ENCODE results near the gene RAX2. TPM values are rescaled to one million over a fixed set of nuclear protein-coding genes. Genes with fewer than 3 reads are reported as not detected.

Gene RAX2
- total and polyA plus RNA-seq, 2 of the 13 experiments (the other 11 are each of a cell fraction or from before 2014, with no cell fraction given), result not detected

- TF ChIP-seq ZNF512 (CRISPR knock-in tag; IDR thresholded peaks at IDR 0.05) (no peak), ZBTB34 (CRISPR knock-in tag; IDR thresholded peaks at IDR 0.05) (no peak; the same call in 1 of the 2 replicates), SCMH1 (CRISPR knock-in tag; IDR thresholded peaks at IDR 0.05; ENCODE audit: borderline replicate concordance) (no peak), YY1 (IDR thresholded peaks at IDR 0.05; ENCODE audit: insufficient read depth, insufficient replicate concordance, low read depth, low read length) (peak; percentile 91), ZNF367 (CRISPR knock-in tag; IDR thresholded peaks at IDR 0.05; ENCODE audit: borderline replicate concordance) (no peak), SNAPC5 (CRISPR knock-in tag; IDR thresholded peaks at IDR 0.05; ENCODE audit: borderline replicate concordance) (no peak), KDM5B (CRISPR knock-in tag; IDR thresholded peaks at IDR 0.05; ENCODE audit: borderline replicate concordance) (peak; percentile 80; the same call in 1 of the 2 replicates), RAD21 (CRISPR knock-in tag; IDR thresholded peaks at IDR 0.05) (peak; percentile 45; the same call in 1 of the 2 replicates), ZSCAN12 (CRISPR knock-in tag; IDR thresholded peaks at IDR 0.05) (0 out of 2 replicates have a peak, but pooled peaks have one; percentile 49), NCOA1 (CRISPR knock-in tag; IDR thresholded peaks at IDR 0.05) (no peak), ZNF142 (CRISPR knock-in tag; IDR thresholded peaks at IDR 0.05) (no peak), HNRNPUL1 (IDR thresholded peaks at IDR 0.05; ENCODE audit: low read depth, low read length) (no peak), HIVEP1 (CRISPR knock-in tag; IDR thresholded peaks at IDR 0.05) (peak; percentile 78), MAZ (IDR thresholded peaks at IDR 0.05; ENCODE audit: borderline replicate concordance, low read depth, low read length) (0 out of 2 replicates have a peak, but pooled peaks have one; percentile 19), MAZ (CRISPR knock-in tag; IDR thresholded peaks at IDR 0.05; ENCODE audit: low read depth) (peak; percentile 81), ZNF570 (CRISPR knock-in tag; IDR thresholded peaks at IDR 0.05; ENCODE audit: borderline replicate concordance) (no peak), SRF (IDR thresholded peaks at IDR 0.05; ENCODE audit: low read depth, low read length) (no peak), TFAP4 (IDR thresholded peaks at IDR 0.05; ENCODE audit: borderline replicate concordance, low read depth) (no peak)
Measured at GRCh38 chr19:3762501-3763459, 9.2 kb downstream of the RAX2 start, which contains the start of gene MRPL54 (continued).
